Esophagus muscularis mucosa (tissue), 4 donors: ENCODE results near the gene PSMD9.
A peak's percentile ranks its signal among the peaks of the same experiment; 100 is the strongest.

ENCODE experiments used
- EP300 ChIP-seq: sonication (generic); formaldehyde crosslinking; IDR thresholded peaks from one replicate; pipeline ENCODE4 v1.6.1; 2017; ENCODE audit warnings: antibody characterized with exemption
- POLR2A ChIP-seq: fragments of 450-650 bp; IDR thresholded peaks from one replicate; pipeline ENCODE4 v1.6.1; 2017; ENCODE audit warnings: antibody characterized with exemption, moderate library complexity, mild to moderate bottlenecking, low read depth
- POLR2AphosphoS5 ChIP-seq, 2 donors: sonication (generic); formaldehyde crosslinking; IDR thresholded peaks; one replicate each; pipeline ENCODE4 v1.6.1; 2017; ENCODE audit warnings: antibody characterized with exemption in 2 of 2
- TF ChIP-seq, protein P1 (sequence below), 3 experiments: fragments of 200-600 bp in 2 of 3; fragments of 450-650 bp in 1 of 3; sonication (generic) in 2 of 3; IDR thresholded peaks; one replicate each; pipeline ENCODE4 v1.5.1; 2017 to 2019; ENCODE audit warnings: antibody characterized with exemption in 3 of 3, mild to moderate bottlenecking in 2 of 3, moderate library complexity in 1 of 3

DNA sequence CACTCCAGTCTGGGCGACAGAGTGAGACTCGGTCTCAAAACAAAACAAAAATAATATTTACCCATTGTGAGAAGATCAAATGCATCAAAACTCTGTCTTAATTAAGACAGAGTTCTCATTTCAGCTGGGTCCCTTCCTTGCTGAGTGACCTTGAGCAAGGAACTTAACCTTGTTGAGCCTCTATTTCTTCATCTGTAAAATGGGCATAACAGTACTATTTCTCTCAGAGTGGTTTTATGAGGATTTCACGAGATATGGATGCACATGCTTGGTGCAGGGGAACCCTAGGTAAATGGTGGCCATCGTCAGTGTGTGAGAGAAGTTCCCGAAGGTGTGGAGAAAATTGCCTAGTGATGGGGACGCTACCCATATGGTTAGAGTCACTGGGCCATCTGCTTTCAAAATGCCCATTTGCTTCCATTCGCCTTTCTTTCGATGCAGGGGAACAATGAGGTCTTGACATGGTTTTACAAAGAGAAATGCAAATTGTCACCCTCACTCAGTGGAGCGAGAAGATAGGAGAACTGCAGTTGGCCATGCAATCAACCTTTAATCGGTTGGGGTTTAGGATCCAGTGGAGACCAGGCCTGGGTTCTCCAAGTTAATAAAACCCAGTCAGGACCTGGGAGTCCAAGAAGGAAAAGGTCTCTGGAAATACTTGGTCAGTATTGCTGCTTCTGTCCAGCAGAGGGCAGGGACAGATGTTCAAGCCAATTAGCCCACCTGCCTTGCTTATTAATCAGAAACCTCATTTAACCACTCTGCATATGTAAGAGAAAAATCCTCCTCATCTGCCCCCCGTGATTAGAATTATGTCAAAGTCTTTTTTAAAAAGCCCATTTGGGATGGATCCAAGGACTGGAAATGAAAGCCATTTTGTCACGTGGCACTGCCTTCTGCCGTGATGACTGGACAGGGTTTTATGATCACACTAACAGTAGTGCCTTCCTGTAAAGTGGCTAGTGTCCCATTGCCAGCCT lies 67.0 kb downstream of the PSMD9 start:
- TF ChIP-seq, protein P1, sequence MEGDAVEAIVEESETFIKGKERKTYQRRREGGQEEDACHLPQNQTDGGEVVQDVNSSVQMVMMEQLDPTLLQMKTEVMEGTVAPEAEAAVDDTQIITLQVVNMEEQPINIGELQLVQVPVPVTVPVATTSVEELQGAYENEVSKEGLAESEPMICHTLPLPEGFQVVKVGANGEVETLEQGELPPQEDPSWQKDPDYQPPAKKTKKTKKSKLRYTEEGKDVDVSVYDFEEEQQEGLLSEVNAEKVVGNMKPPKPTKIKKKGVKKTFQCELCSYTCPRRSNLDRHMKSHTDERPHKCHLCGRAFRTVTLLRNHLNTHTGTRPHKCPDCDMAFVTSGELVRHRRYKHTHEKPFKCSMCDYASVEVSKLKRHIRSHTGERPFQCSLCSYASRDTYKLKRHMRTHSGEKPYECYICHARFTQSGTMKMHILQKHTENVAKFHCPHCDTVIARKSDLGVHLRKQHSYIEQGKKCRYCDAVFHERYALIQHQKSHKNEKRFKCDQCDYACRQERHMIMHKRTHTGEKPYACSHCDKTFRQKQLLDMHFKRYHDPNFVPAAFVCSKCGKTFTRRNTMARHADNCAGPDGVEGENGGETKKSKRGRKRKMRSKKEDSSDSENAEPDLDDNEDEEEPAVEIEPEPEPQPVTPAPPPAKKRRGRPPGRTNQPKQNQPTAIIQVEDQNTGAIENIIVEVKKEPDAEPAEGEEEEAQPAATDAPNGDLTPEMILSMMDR (IDR thresholded peaks at IDR 0.05) = peak; percentile 29 to 47 (median 42)
- no peak for TF ChIP-seq POLR2A
- no peak for TF ChIP-seq POLR2AphosphoS5 (IDR thresholded peaks at IDR 0.05)
- no peak for TF ChIP-seq EP300
